Measurements from ENCODE around the gene OSBPL7.

DNA sequence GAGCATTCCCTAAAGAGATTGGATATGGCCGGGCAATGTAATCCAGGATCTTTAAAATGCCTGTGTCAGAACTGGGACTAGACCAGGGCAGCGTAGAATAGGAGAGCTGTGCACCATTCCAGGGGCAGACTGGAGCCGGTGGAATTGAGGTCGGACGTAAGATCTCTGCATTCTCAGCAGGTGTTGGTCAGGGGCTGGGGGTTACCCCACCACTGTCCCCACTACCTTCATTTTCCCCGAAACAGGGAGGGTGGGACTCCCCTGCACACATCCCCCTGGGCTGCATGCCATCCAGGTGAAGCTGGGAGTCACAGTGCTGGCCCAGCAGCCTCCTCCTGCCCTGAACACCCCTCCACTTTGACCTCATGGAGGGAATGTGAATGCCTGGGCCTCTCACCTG, 17.8 kb downstream of the OSBPL7 start:
- TF ChIP-seq GABPA (IDR thresholded peaks at IDR 0.05; ENCODE audit: borderline replicate concordance, insufficient read depth, low read length) (no peak), CHD2 (IDR thresholded peaks at IDR 0.05; ENCODE audit: low read length) (no peak), ZNF274 (IDR thresholded peaks at IDR 0.05; ENCODE audit: borderline replicate concordance, extremely low read depth, low read length) (no peak), JUND (IDR thresholded peaks at IDR 0.05; ENCODE audit: low read length) (no peak), POLR2AphosphoS5 (IDR thresholded peaks at IDR 0.05; ENCODE audit: low read depth, low read length) (no peak), PHF8 (conservative IDR thresholded peaks at IDR 0.05; ENCODE audit: low read depth, low read length) (no peak), CTCF (IDR thresholded peaks at IDR 0.05; ENCODE audit: control extremely low read depth in 1 of 3, insufficient read depth in 1 of 3, low read depth in 1 of 3, low read length in 3 of 3) (no peak), EP300 (IDR thresholded peaks at IDR 0.05; ENCODE audit: borderline replicate concordance in 1 of 2, low read depth in 2 of 2, low read length in 2 of 2) (no peak), POLR2A (IDR thresholded peaks at IDR 0.05; ENCODE audit: control extremely low read depth in 1 of 2, low read depth in 2 of 2, low read length in 2 of 2) (no peak), SUZ12 (IDR thresholded peaks at IDR 0.05; ENCODE audit: low read length) (no peak), EZH2 (IDR thresholded peaks at IDR 0.05; ENCODE audit: low read depth, low read length, severe bottlenecking) (no peak), NRF1 (IDR thresholded peaks at IDR 0.05; ENCODE audit: low read depth, low read length) (no peak), RFX5 (IDR thresholded peaks at IDR 0.05; ENCODE audit: borderline replicate concordance, low read depth, low read length) (no peak)
